Left lung (tissue), 10 donors: ENCODE measurements around the gene LETM1. TPM values are rescaled to one million over a fixed set of nuclear protein-coding genes. Genes with fewer than 3 reads are reported as not detected.
A peak's percentile ranks its signal among the peaks of the same experiment; 100 is the strongest.

Experiments
- ATAC-seq: fragments of 200-7000 bp; cut with Tn5 transposase; one replicate; pipeline ENCODE4 v1.9.1; 2020; ENCODE audit warnings: moderate library complexity
- DNase-seq, 4 donors: peaks; one replicate each; pipeline ENCODE4 v3.0.0-alpha.2; 2013 to 2020
- H3K27ac ChIP-seq, 2 donors: fragments of 200-600 bp; sonication (generic) in 1 of 2; one replicate each; pipeline versions ENCODE4 v1.5.0 to v1.8.0; 2020 to 2021
- H3K27me3 ChIP-seq, 2 donors: fragments of 200-600 bp; sonication (generic) in 1 of 2; one replicate each; pipeline versions ENCODE4 v1.5.0 to v1.8.0; 2020 to 2021
- H3K36me3 ChIP-seq, 2 donors: fragments of 200-600 bp; sonication (generic) in 1 of 2; one replicate each; pipeline versions ENCODE4 v1.5.0 to v1.8.0; 2020 to 2021
- H3K4me1 ChIP-seq, 2 donors: fragments of 200-600 bp; one replicate each; pipeline ENCODE4 v1.8.0; 2021
- H3K4me3 ChIP-seq, 2 donors: fragments of 200-600 bp; sonication (generic) in 1 of 2; one replicate each; pipeline versions ENCODE4 v1.5.0 to v1.8.0; 2020 to 2021; ENCODE audit warnings: mild to moderate bottlenecking in 1 of 2
- H3K9me3 ChIP-seq, 2 donors: fragments of 200-600 bp; sonication (generic) in 1 of 2; one replicate each; pipeline versions ENCODE4 v1.5.0 to v1.8.0; 2020 to 2021
- CTCF ChIP-seq, 2 donors: fragments of 200-600 bp; sonication (generic) in 1 of 2; IDR thresholded peaks; one replicate each; pipeline versions ENCODE4 v1.5.0 to v1.8.0; 2021; ENCODE audit warnings: antibody characterized with exemption in 2 of 2
- intact Hi-C, 2 donors: fragments of 100-400 bp; cut with DNase I; formaldehyde crosslinking; loops; one replicate each; pipeline versions ENCODE4 v1.11.2 to v1.14.2; 2022
- polyA plus RNA-seq, 6 donors: library from polyadenylated mRNA; unstranded; fragments of 120-200 nt; gene quantifications; one replicate each; pipeline ENCODE4 v1.2.1, GENCODE V29; 2013; ENCODE audit not compliant: insufficient read length in 6 of 6
- total RNA-seq, 2 donors: library from RNA; stranded (reverse); fragmentation: NEBNext Ultra II Directional; extraction: Animal tissue kit (Norgen Biotek cat#: 25700); gene quantifications; one replicate each; pipeline ENCODE4 v1.2.1, GENCODE V29; 2021
- donor health status: DM: no; HTN: yes; CAD: no.
- donor health status: DM: no; HTN: no; CAD: no.

Gene LETM1
- total and polyA plus RNA-seq, 8 donors, result 17.9 to 52.3 (median 21.5) TPM

- Histone ChIP-seq H3K9me3 (no peaks in the 10 kb centered on the region), H3K27ac (peak overlapping the region; percentile 23 to 29), H3K27me3 (no peaks in the 10 kb centered on the region), H3K36me3 (no peaks in the 10 kb centered on the region), H3K4me3 (no peak overlapping the region), H3K4me1 (peaks cover 11 to 27% of the 10 kb centered on the region in 2 donors)
- intact Hi-C loops, result no loop called here
- TF ChIP-seq CTCF (IDR thresholded peaks at IDR 0.05), result no peak
- DNase-seq (no peak), ATAC-seq (no peak)
Observed at GRCh38 chr4:1874201-1874600, 18.2 kb upstream of the LETM1 start.

GRCh38 chr4:1873776-1874175 lies 17.8 kb upstream of the LETM1 start:
- no peak for TF ChIP-seq CTCF (IDR thresholded peaks at IDR 0.05)
- DNase-seq (peak in 2 of 4 donors; percentile 15 to 65), ATAC-seq (peak; percentile 45)
- Histone ChIP-seq H3K27me3 (no peaks in the 10 kb centered on the region), H3K36me3 (no peaks in the 10 kb centered on the region), H3K27ac (peak overlapping the region; percentile 23 to 47), H3K4me1 (peaks cover 11 to 27% of the 10 kb centered on the region in 2 donors), H3K4me3 (no peak overlapping the region), H3K9me3 (no peaks in the 10 kb centered on the region)
- intact Hi-C loops, result no loop called here

- intact Hi-C loops, result no loop called here
- no peaks in the 10 kb centered on the region for H3K27me3 ChIP-seq
- no peaks in the 10 kb centered on the region for H3K36me3 ChIP-seq
- H3K4me3 ChIP-seq, result no peak overlapping the region
- H3K9me3 ChIP-seq, result no peaks in the 10 kb centered on the region
- peaks cover 11 to 27% of the 10 kb centered on the region in 2 donors for H3K4me1 ChIP-seq
- ATAC-seq (no peak), DNase-seq (no peak)
- peak overlapping the region; percentile 23 to 47 for H3K27ac ChIP-seq
- TF ChIP-seq CTCF (IDR thresholded peaks at IDR 0.05), result no peak
Observed at GRCh38 chr4:1873291-1873690, 17.3 kb upstream of the LETM1 start.

GRCh38 chr4:1872870-1873269 lies 16.9 kb upstream of the LETM1 start:
- peak overlapping the region in 1 of 2 donors; percentile 76 for H3K4me3 ChIP-seq

GRCh38 chr4:1871471-1872021 lies 15.6 kb upstream of the LETM1 start:
- Histone ChIP-seq H3K4me3 (peak overlapping the region; percentile 76 to 82), H3K9me3 (no peaks in the 10 kb centered on the region), H3K27ac (peak overlapping the region; percentile 77 to 86), H3K36me3 (no peaks in the 10 kb centered on the region), H3K4me1 (peaks cover 11 to 27% of the 10 kb centered on the region in 2 donors), H3K27me3 (peaks cover 0 to 13% of the 10 kb centered on the region in 2 donors)
- intact Hi-C loops, result no loop called here
- DNase-seq, result peak in 3 of 4 donors; percentile 19 to 90 (median 39)
- TF ChIP-seq CTCF (IDR thresholded peaks at IDR 0.05), result no peak
- ATAC-seq, result no peak

More at GRCh38 chr4:1872870-1873269, 16.9 kb upstream of the LETM1 start:
- intact Hi-C loops, result no loop called here
- Histone ChIP-seq H3K27ac (peak overlapping the region in 1 of 2 donors; percentile 47), H3K4me1 (peaks cover 11 to 27% of the 10 kb centered on the region in 2 donors), H3K36me3 (no peaks in the 10 kb centered on the region), H3K27me3 (peaks cover 0 to 2% of the 10 kb centered on the region in 2 donors), H3K9me3 (no peaks in the 10 kb centered on the region)
- no peak for TF ChIP-seq CTCF (IDR thresholded peaks at IDR 0.05)
- DNase-seq (no peak), ATAC-seq (no peak)
